Nephron (organoid): ENCODE measurements around the gene ITPR1.

Experiments used
- H3K27ac Mint-ChIP-seq, 3 experiments: 2 replicates each; pipeline ENCODE4 v1.8.0; 2020; ENCODE audit warnings: mixed read lengths in 3 of 3, mild to moderate bottlenecking in 2 of 3, moderate library complexity in 1 of 3
- H3K27me3 Mint-ChIP-seq: 2 replicates; pipeline ENCODE4 v1.8.0; 2021; ENCODE audit warnings: low read depth, mild to moderate bottlenecking, moderate library complexity, mixed read lengths
- H3K36me3 Mint-ChIP-seq: 2 replicates; pipeline ENCODE4 v1.8.0; 2020; ENCODE audit warnings: low read depth, mixed read lengths
- H3K4me1 Mint-ChIP-seq: 2 replicates; pipeline ENCODE4 v1.8.0; 2020; ENCODE audit warnings: mixed read lengths
- H3K4me3 Mint-ChIP-seq, 3 experiments: 2 replicates each; pipeline ENCODE4 v1.8.0; 2020; ENCODE audit warnings: mild to moderate bottlenecking in 3 of 3, mixed read lengths in 3 of 3, moderate library complexity in 2 of 3
- H3K9me3 Mint-ChIP-seq: 2 replicates; pipeline ENCODE4 v1.8.0; 2020; ENCODE audit warnings: mixed read lengths
- TF ChIP-seq, protein P1 (sequence below), 3 experiments: fragments of 200-600 bp; sonication (generic); IDR thresholded peaks; one replicate each; pipeline ENCODE4 v1.5.0; 2021; ENCODE audit warnings: antibody characterized with exemption in 3 of 3; ENCODE audit not compliant: unreplicated experiment in 3 of 3

Gene ITPR1

DNA sequence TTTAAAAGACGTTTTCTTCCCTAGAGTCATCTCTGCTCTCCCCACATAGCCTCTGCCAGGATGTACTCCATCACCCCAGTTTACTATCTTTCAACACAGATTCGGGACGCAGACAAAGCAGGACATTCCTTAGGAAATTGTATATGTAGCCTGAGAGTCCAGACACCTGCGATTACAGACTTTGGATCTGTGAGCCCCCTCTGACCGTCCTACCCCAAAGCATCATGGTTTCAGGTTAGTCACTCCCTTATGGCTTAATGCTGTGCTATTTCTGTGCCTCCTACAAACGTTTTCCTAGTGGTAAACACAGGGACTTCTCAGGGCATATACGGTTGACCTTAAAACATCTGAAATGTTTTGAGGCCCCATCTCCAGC lies 252.1 kb downstream of the ITPR1 start:
- Mint-ChIP-seq H3K4me1 (peaks cover 31% of the 10 kb centered on the region), H3K4me3 (no peak overlapping the region), H3K27ac (peak overlapping the region in 2 of 3 experiments; percentile 66), H3K27me3 (no peaks in the 10 kb centered on the region), H3K36me3 (peaks cover 67% of the 10 kb centered on the region), H3K9me3 (no peaks in the 10 kb centered on the region)
- TF ChIP-seq, protein P1, sequence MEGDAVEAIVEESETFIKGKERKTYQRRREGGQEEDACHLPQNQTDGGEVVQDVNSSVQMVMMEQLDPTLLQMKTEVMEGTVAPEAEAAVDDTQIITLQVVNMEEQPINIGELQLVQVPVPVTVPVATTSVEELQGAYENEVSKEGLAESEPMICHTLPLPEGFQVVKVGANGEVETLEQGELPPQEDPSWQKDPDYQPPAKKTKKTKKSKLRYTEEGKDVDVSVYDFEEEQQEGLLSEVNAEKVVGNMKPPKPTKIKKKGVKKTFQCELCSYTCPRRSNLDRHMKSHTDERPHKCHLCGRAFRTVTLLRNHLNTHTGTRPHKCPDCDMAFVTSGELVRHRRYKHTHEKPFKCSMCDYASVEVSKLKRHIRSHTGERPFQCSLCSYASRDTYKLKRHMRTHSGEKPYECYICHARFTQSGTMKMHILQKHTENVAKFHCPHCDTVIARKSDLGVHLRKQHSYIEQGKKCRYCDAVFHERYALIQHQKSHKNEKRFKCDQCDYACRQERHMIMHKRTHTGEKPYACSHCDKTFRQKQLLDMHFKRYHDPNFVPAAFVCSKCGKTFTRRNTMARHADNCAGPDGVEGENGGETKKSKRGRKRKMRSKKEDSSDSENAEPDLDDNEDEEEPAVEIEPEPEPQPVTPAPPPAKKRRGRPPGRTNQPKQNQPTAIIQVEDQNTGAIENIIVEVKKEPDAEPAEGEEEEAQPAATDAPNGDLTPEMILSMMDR (IDR thresholded peaks at IDR 0.05; ENCODE audit: unreplicated experiment in 3 of 3) = no peak

DNA sequence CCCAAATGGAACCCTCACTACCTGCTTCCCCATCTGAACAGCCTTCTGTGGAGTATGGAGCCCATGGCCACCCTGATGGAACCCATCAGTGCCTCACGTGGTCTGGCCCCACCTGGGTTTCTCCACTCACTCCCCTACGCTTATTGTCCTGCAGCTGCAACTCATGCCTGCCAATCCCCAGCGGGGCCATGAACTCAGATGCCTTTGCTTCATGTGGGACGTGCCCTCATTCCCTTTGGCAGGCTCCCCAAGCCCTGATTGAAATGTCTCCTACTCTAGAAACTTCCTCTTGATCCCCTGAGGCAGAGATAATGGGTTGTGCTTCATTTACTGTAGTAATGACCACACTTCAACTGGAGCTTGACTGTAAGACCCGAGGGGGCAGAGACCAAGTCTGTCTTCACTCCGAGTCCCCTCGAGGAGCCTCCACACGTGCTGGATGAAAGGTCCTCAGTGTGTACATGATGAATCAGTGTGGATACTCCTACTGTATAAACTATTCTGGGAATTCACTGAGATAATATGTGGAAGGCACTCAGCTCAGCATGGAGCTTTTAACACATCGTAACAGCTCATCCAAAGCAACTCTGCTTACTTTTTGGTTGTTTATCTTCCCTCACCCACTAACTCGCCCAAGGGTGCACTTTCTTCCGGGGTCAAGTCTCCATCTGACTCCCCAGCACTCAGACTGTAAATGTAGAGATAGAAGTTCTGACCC lies 253.3 kb downstream of the ITPR1 start:
- Mint-ChIP-seq H3K36me3 (peaks cover 61% of the 10 kb centered on the region), H3K9me3 (no peaks in the 10 kb centered on the region), H3K27ac (peak overlapping the region; percentile 14 to 59 (median 26)), H3K27me3 (no peaks in the 10 kb centered on the region), H3K4me1 (peaks cover 35% of the 10 kb centered on the region), H3K4me3 (no peak overlapping the region)
- TF ChIP-seq, protein P1 (IDR thresholded peaks at IDR 0.05; ENCODE audit: unreplicated experiment in 3 of 3) = no peak

DNA sequence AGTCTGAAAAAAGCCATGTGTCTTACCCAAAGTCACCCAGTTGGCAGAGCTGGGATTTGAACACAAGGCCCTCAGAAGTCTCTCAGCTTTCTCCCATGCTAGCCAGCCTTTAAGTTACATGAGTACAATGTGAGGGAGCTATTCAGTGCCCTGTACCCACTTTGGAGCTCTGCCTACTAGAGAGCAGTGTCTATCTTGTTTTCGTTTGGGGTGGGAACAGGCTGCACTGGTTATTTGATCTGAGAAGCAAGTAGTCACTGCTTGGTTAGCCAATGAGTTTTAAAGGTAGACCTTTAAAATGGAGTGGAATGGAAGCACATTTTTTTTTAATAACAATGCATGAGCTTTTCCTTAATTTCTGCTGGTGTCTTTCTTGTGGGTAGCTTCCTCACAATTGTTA lies 255.0 kb downstream of the ITPR1 start:
- Mint-ChIP-seq H3K36me3 (peaks cover 59% of the 10 kb centered on the region), H3K9me3 (no peaks in the 10 kb centered on the region), H3K4me1 (peaks cover 40% of the 10 kb centered on the region), H3K27ac (peak overlapping the region in 1 of 3 experiments; percentile 97), H3K27me3 (no peaks in the 10 kb centered on the region), H3K4me3 (no peak overlapping the region)
- TF ChIP-seq, protein P1 (IDR thresholded peaks at IDR 0.05; ENCODE audit: unreplicated experiment in 3 of 3) = no peak

DNA sequence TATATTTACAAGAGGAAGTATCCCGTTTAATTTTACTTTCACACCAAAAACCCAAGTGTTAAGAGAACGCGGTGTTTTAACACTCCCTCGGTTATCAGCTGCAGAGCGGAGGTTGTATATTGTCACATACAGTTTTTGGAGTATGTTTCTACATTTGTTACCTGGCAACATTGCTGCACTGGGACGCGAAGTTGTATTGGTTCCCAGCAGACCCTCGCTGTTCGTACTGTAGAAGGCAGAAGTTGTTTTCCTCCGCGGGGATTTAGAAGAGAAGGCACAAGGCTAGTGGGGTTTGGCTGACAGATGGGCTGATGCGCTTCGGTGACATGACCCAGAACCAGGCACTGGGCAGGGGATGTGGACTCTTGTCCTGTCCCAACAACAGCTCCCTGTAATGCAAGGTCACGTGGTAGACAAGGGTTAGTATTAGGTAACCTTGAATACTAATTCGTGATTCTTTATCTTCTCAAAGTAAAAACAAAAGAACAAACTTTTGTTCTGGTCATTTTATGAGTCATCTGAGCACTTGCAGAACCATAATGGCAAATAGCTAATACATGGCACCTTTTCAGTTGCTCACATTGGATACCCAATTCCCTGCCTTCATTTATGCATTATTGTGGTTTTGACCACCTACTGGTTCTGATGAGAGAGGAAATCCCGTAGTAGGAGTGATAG lies 255.7 kb downstream of the ITPR1 start:
- Mint-ChIP-seq H3K27ac (peak overlapping the region in 2 of 3 experiments; percentile 91 to 97), H3K27me3 (no peaks in the 10 kb centered on the region), H3K9me3 (no peaks in the 10 kb centered on the region), H3K4me3 (no peak overlapping the region), H3K36me3 (peaks cover 59% of the 10 kb centered on the region), H3K4me1 (peaks cover 38% of the 10 kb centered on the region)
- TF ChIP-seq, protein P1 (IDR thresholded peaks at IDR 0.05; ENCODE audit: unreplicated experiment in 3 of 3) = no peak

DNA sequence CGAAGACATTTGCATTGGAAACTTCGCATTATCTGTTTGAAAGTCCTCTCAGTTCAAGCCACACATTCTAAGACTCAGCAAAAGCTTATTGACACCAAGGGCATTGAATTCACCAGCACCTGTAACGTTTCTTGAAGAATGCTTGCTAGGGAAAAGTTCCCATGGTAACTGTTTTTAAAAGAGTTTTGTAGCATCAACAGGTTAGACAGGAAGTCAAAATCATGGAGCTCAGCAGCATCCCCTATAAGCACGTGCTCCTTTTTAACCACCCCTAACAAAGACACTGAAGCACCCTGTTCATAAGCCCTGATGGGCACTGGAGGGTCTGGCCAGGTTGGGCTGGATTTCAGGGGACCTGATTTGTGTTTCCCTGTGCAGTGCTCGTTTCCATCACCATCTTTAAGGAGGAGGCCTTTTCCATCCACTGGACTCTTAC lies 256.4 kb downstream of the ITPR1 start:
- TF ChIP-seq, protein P1 (IDR thresholded peaks at IDR 0.05; ENCODE audit: unreplicated experiment in 3 of 3) = no peak
- Mint-ChIP-seq H3K27ac (peak overlapping the region; percentile 91 to 97 (median 94)), H3K27me3 (no peaks in the 10 kb centered on the region)

More for the DNA sequence above, 256.4 kb downstream of the ITPR1 start:
- Mint-ChIP-seq H3K4me1 (peaks cover 35% of the 10 kb centered on the region), H3K4me3 (no peak overlapping the region), H3K9me3 (no peaks in the 10 kb centered on the region), H3K36me3 (peaks cover 63% of the 10 kb centered on the region)
